Fibroblast of mammary gland (primary cell): ENCODE results near the gene LMBR1.

Source experiments
- DNase-seq: peaks from one replicate; pipeline ENCODE4 v3.0.0-alpha.2; 2010; ENCODE audit warnings: low read depth
- H3K4me3 ChIP-seq: 2 replicates; pipeline ENCODE4 v1.5.1; 2011; ENCODE audit warnings: low read depth, mild to moderate bottlenecking, low read length, moderate library complexity; ENCODE audit not compliant: control insufficient read depth
- CTCF ChIP-seq: conservative IDR thresholded peaks from 2 replicates; pipeline ENCODE4 v1.5.1; 2011; ENCODE audit warnings: low read depth, low read length, inconsistent platforms; ENCODE audit not compliant: control insufficient read depth, insufficient read depth

LMBR1 gene

DNA sequence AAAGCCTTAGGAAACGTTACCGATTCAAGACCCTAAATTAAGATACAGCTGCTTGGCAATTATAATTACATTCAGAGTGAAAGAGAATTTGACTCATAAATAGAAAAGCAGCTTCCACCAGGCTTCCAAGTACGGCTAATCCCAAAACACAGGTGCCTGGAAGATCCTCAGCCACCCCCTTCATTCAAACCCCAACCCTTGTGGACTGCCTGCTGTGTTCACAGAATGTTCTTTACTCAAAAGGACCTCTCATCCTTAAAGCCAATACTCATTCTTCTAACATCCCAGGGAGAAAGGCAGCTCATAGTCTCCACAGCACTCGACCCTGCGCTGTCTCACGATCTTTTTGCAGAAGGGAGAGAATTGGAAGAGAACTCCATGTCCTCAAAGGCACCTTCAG is 219.5 kb downstream of the LMBR1 start:
- no peak for TF ChIP-seq CTCF

GRCh38 chr7:156669035-156669828 is 223.8 kb downstream of the LMBR1 start:
- TF ChIP-seq CTCF: no peak
- H3K4me3 ChIP-seq: no peak overlapping the region
- DNase-seq: no peak

More for the DNA sequence above, 219.5 kb downstream of the LMBR1 start:
- no peak overlapping the region for H3K4me3 ChIP-seq
- DNase-seq: no peak

DNA sequence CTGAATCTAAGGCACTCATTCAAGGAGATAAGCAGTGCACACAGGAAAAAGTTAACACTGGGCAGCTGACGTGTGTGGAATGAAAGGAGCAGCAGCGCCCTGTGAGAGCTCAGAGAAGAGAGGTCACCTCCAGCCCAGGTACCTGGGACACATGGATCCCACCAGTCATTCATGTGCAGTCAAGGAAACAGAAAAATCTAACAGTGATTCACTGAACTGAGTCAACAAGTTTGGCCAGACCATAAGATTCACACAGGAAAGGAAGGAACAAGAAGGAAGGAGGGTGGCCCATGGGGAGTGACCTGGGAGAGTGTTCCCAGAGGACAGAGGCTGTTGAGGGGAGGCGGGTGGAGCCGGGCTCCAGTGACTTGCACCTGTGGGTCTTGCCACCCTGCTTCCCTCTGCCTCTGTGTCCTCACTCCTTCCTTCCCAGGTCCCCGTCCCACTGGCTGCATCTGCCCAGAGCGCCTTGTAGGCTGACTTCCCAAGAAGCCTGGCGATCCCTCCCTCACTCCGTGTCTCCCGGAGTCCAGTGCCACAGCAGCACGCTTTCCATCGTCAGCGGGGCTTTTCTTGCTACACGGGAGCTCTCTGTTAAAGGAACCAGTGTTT is 224.7 kb downstream of the LMBR1 start:
- DNase-seq: peak; percentile 22
- TF ChIP-seq CTCF: no peak
- no peak overlapping the region for H3K4me3 ChIP-seq

GRCh38 chr7:156667110-156667426 is 225.9 kb downstream of the LMBR1 start:
- H3K4me3 ChIP-seq: no peak overlapping the region
- no peak for TF ChIP-seq CTCF
- no peak for DNase-seq

DNA sequence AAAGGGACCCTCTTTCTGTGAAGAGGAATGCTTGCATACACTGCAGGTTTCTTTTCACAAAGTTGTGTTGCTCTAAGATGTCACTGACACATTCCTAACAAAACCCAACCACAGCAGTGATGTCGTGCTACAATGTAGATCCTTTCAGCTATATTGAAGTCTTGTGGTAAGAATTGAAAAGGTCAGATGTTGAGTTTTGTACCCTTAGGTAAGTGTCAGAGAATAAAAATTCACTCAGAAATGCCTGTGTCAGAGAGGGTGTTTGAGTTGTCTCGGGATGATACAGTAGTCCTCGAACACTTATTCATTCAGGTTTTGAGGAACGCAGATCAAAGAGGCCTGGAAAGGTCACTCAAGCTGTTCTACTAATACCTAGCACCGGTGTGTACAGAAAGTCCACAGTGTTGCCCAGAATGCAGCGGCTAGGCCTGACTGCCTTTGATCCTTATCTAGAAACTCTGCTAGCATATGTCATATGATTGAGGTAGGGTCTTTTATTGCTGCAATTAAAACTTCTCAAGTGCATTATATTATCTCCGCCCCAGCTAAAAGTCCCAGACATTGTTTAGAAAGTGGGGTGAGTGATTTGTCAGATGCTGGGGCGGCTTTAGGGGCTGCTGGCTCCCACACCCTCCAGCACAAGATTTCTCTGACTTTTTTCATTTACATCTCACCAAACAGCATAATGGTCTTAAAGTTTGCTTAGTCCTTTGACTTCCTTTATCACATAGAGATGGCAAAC is 226.4 kb downstream of the LMBR1 start:
- TF ChIP-seq CTCF: no peak
- no peak overlapping the region for H3K4me3 ChIP-seq
- no peak for DNase-seq

- no peak for DNase-seq
- H3K4me3 ChIP-seq: no peak overlapping the region
- no peak for TF ChIP-seq CTCF
These were observed 227.9 kb downstream of the LMBR1 start for GRCh38 chr7:156665101-156665500.
